DOHH2 (cell line): ENCODE measurements around the gene RBFOX2.

ENCODE experiments used
- EZH2phosphoT487 ChIP-seq: fragments of 200-600 bp; sonication (generic); IDR thresholded peaks from 2 replicates; pipeline ENCODE4 v1.6.1; 2017; ENCODE audit warnings: borderline replicate concordance, mild to moderate bottlenecking, antibody characterized with exemption, low read length, moderate library complexity, mixed read lengths
- TF ChIP-seq, protein P1 (sequence below): fragments of 200-600 bp; sonication (generic); IDR thresholded peaks from one replicate; pipeline ENCODE4 v1.5.1; 2014; ENCODE audit warnings: antibody characterized with exemption, mild to moderate bottlenecking, low read depth, low read length; ENCODE audit not compliant: poor library complexity, severe bottlenecking

DNA sequence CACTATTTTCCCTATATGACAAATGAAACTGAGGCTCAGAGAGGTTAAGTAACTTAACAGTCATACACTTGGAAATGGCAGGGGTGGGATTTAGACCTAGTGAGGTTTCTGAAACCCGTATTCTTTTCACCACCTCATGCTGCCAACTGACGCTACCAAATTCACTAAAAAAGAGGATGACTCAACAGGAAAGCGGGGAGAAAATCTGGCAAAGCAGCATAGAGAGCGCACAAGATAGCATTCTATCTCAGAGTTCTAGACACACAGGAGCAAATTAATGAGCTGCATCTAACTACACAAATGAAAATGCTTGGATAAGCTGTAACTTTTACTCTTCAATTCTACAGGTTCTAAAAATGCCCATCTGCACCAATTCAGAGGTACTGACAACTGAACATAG lies 136.4 kb downstream of the RBFOX2 start:
- no peak for TF ChIP-seq EZH2phosphoT487
- TF ChIP-seq, protein P1, sequence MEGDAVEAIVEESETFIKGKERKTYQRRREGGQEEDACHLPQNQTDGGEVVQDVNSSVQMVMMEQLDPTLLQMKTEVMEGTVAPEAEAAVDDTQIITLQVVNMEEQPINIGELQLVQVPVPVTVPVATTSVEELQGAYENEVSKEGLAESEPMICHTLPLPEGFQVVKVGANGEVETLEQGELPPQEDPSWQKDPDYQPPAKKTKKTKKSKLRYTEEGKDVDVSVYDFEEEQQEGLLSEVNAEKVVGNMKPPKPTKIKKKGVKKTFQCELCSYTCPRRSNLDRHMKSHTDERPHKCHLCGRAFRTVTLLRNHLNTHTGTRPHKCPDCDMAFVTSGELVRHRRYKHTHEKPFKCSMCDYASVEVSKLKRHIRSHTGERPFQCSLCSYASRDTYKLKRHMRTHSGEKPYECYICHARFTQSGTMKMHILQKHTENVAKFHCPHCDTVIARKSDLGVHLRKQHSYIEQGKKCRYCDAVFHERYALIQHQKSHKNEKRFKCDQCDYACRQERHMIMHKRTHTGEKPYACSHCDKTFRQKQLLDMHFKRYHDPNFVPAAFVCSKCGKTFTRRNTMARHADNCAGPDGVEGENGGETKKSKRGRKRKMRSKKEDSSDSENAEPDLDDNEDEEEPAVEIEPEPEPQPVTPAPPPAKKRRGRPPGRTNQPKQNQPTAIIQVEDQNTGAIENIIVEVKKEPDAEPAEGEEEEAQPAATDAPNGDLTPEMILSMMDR, result no peak
